ENCODE results near the gene BRD7.
"Not testable (repeated sequence)": the region's sequence is repeated elsewhere in the genome, so short reads cannot be mapped to it uniquely, and the experiment has no call there.

BRD7 gene

GRCh38 chr16:50359626-50360025, 9.2 kb downstream of the BRD7 start:
- Histone ChIP-seq H3K4me3 (ENCODE audit: low read depth, low read length) (no peak overlapping the region), H3K79me2 (peaks cover 17% of the 10 kb centered on the region), H3K36me3 (ENCODE audit: control insufficient read depth, insufficient read depth, low read length) (no peaks in the 10 kb centered on the region), H3K4me1 (no peaks in the 10 kb centered on the region), H2AFZ (no peak overlapping the region), H3K4me2 (ENCODE audit: low read length) (no peak overlapping the region), H3K27ac (no peak overlapping the region), H3K27me3 (ENCODE audit: control insufficient read depth, insufficient read depth, low read length) (no peaks in the 10 kb centered on the region), H3K9me3 (ENCODE audit: control insufficient read depth, low read length) (no peaks in the 10 kb centered on the region), H3K9ac (no peak overlapping the region)
- TF ChIP-seq, protein P1, sequence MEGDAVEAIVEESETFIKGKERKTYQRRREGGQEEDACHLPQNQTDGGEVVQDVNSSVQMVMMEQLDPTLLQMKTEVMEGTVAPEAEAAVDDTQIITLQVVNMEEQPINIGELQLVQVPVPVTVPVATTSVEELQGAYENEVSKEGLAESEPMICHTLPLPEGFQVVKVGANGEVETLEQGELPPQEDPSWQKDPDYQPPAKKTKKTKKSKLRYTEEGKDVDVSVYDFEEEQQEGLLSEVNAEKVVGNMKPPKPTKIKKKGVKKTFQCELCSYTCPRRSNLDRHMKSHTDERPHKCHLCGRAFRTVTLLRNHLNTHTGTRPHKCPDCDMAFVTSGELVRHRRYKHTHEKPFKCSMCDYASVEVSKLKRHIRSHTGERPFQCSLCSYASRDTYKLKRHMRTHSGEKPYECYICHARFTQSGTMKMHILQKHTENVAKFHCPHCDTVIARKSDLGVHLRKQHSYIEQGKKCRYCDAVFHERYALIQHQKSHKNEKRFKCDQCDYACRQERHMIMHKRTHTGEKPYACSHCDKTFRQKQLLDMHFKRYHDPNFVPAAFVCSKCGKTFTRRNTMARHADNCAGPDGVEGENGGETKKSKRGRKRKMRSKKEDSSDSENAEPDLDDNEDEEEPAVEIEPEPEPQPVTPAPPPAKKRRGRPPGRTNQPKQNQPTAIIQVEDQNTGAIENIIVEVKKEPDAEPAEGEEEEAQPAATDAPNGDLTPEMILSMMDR (IDR thresholded peaks at IDR 0.05): no peak

DNA sequence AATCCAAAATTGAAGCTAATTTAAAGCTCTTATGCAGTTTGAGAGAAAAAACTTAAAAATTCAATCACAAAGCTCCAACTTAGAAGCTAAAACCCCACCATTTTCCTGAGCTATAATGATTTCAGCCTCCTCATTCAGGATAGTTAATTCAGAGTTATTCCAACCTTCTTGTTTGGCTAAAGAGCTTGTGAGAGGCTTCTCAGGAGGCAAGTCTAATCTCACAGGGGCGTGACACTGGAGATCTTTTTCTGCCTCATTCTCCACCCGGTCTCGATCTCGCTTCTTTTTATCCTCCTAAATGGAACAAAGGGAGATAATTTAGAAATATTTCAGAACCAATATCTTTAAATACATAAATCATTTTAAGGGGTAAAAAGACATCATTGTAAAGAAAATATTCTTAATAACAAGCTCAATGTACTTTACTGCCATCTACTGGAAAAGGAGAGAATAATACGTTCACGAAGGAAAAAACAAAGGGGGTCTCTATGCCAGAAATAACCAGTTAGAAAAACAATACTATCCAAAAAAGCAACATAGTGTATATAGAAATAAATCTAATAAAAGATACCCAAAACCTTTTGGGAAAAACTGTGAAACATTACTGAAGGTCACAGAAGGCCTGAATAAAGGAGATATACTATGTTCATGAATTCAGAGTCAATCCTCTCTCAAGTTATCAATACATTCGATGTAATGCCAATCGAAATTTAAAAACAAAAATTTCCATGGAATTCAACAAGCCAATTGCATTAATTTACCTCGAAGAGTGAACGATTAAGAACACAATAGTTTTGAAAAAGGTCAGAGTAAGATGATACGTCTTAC, 13.9 kb downstream of the BRD7 start:
- no peaks in the 10 kb centered on the region for H3K9me3 ChIP-seq (ENCODE audit: control insufficient read depth, low read length)
- H3K4me1 ChIP-seq: no peaks in the 10 kb centered on the region
- no peak overlapping the region for H3K4me2 ChIP-seq (ENCODE audit: low read length)
- no peak overlapping the region for H3K4me3 ChIP-seq (ENCODE audit: low read depth, low read length)
- no peaks in the 10 kb centered on the region for H3K27me3 ChIP-seq (ENCODE audit: control insufficient read depth, insufficient read depth, low read length)
- no peak overlapping the region for H3K27ac ChIP-seq
- TF ChIP-seq, protein P1 (IDR thresholded peaks at IDR 0.05): peak; percentile 44
- no peaks in the 10 kb centered on the region for H3K79me2 ChIP-seq
- no peak overlapping the region for H2AFZ ChIP-seq
- H3K36me3 ChIP-seq (ENCODE audit: control insufficient read depth, insufficient read depth, low read length): no peaks in the 10 kb centered on the region
- no peak overlapping the region for H3K9ac ChIP-seq

DNA sequence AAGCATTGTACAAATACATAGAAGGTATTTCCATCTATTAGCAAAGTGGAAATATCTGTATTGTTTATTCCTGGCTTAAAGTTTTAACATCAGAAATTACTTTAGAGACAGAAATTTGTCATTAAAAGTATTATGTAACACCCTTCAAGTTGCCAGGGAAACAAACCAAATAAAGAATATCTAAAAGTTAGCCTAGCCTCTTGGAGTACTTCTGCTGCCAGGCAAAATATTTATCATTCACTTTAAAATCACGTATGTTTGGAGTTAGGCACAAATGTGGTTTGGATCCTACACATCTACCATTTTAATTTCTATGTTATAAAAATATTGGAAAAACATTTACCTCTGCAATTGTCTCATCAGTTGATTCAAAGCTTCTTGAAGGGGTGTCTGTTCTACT, 14.7 kb downstream of the BRD7 start:
- Histone ChIP-seq H3K79me2 (no peaks in the 10 kb centered on the region), H3K4me3 (ENCODE audit: low read depth, low read length) (no peak overlapping the region), H3K4me1 (no peaks in the 10 kb centered on the region), H3K9ac (no peak overlapping the region), H3K36me3 (ENCODE audit: control insufficient read depth, insufficient read depth, low read length) (no peaks in the 10 kb centered on the region), H2AFZ (no peak overlapping the region), H3K9me3 (ENCODE audit: control insufficient read depth, low read length) (no peaks in the 10 kb centered on the region), H3K4me2 (ENCODE audit: low read length) (no peak overlapping the region), H3K27me3 (ENCODE audit: control insufficient read depth, insufficient read depth, low read length) (no peaks in the 10 kb centered on the region), H3K27ac (no peak overlapping the region)
- TF ChIP-seq, protein P1 (IDR thresholded peaks at IDR 0.05): no peak

DNA sequence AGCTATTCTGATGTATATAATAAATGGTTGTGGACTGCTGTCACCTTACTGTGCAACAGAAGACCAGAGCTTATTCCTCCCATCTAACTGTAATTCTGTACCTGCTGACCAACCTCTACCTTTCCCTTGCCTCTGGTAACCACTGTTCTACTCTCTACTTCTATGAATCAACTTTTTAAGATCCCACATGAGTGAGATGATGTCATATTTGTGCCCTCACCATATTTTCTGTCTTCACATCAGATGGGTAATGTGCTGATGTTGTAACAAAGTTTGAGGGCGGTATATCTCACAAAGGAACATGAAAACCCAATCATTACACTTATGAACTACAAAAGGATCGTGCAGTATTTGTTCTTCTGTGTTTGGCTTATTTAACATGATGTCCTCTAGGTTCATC, 16.8 kb downstream of the BRD7 start:
- H3K9ac ChIP-seq: no peak overlapping the region
- TF ChIP-seq, protein P1 (IDR thresholded peaks at IDR 0.05): no peak
- no peaks in the 10 kb centered on the region for H3K79me2 ChIP-seq
- no peak overlapping the region for H2AFZ ChIP-seq
- no peak overlapping the region for H3K27ac ChIP-seq
- no peaks in the 10 kb centered on the region for H3K9me3 ChIP-seq (ENCODE audit: control insufficient read depth, low read length)
- H3K27me3 ChIP-seq (ENCODE audit: control insufficient read depth, insufficient read depth, low read length): no peaks in the 10 kb centered on the region
- H3K4me1 ChIP-seq: no peaks in the 10 kb centered on the region
- H3K4me2 ChIP-seq (ENCODE audit: low read length): no peak overlapping the region
- no peaks in the 10 kb centered on the region for H3K36me3 ChIP-seq (ENCODE audit: control insufficient read depth, insufficient read depth, low read length)
- no peak overlapping the region for H3K4me3 ChIP-seq (ENCODE audit: low read depth, low read length)

DNA sequence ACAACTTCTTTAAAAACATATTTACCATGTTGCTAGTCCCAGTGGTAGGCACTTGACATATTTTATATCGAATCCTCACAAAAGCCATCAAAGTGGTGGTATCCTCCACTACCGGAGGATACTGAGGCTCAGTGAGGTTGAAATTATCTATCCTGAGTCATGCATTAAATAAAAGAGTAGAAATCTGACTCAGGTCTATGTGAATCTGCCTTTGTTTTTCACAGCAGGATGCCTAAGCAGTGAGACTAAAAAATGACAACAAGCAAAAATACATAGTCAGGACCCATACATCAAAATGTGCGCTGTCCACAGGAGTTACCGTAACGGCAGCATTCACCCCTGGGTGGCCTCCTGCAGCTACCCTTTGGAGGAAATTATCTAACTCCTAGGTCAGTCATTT, 17.7 kb downstream of the BRD7 start:
- Histone ChIP-seq H3K79me2 (no peaks in the 10 kb centered on the region), H3K4me2 (ENCODE audit: low read length) (no peak overlapping the region), H3K27me3 (ENCODE audit: control insufficient read depth, insufficient read depth, low read length) (no peaks in the 10 kb centered on the region), H3K36me3 (ENCODE audit: control insufficient read depth, insufficient read depth, low read length) (no peaks in the 10 kb centered on the region), H3K9ac (no peak overlapping the region), H3K9me3 (ENCODE audit: control insufficient read depth, low read length) (no peaks in the 10 kb centered on the region), H3K4me1 (no peaks in the 10 kb centered on the region), H3K27ac (no peak overlapping the region), H2AFZ (no peak overlapping the region), H3K4me3 (ENCODE audit: low read depth, low read length) (no peak overlapping the region)
- TF ChIP-seq, protein P1 (IDR thresholded peaks at IDR 0.05): no peak

- not testable (repeated sequence) for H3K36me3 ChIP-seq (ENCODE audit: control insufficient read depth, insufficient read depth, low read length)
These were observed 23.6 kb downstream of the BRD7 start for GRCh38 chr16:50345210-50345609.

DNA sequence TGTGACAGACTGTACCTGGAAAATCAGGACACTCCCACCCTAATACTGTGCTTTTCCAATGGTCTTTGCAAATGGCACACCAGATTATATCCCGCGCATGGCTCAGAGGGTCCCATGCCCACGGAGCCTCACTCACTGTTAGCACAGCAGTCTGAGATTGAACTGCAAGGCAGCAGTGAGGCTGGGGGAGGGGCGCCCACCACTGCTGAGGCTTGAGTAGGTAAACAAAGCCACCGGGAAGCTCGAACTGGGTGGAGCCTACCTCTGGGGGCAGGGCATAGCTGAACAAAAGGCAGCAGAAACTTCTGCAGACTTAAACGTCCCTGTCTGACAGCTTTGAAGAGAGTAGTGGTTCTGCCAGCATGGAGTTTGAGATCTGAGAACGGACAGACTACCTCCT, 25.2 kb downstream of the BRD7 start:
- not testable (repeated sequence) for H3K27me3 ChIP-seq (ENCODE audit: control insufficient read depth, insufficient read depth, low read length); H3K27ac ChIP-seq; H3K4me3 ChIP-seq (ENCODE audit: low read depth, low read length); H3K4me1 ChIP-seq; H3K9ac ChIP-seq; H3K4me2 ChIP-seq (ENCODE audit: low read length); H3K9me3 ChIP-seq (ENCODE audit: control insufficient read depth, low read length); H3K36me3 ChIP-seq (ENCODE audit: control insufficient read depth, insufficient read depth, low read length); H2AFZ ChIP-seq; H3K79me2 ChIP-seq

More at GRCh38 chr16:50345210-50345609, 23.6 kb downstream of the BRD7 start:
- not testable (repeated sequence) for H3K9ac ChIP-seq; H2AFZ ChIP-seq; H3K79me2 ChIP-seq; H3K4me3 ChIP-seq (ENCODE audit: low read depth, low read length); H3K9me3 ChIP-seq (ENCODE audit: control insufficient read depth, low read length); H3K27me3 ChIP-seq (ENCODE audit: control insufficient read depth, insufficient read depth, low read length); H3K4me1 ChIP-seq; H3K27ac ChIP-seq; H3K4me2 ChIP-seq (ENCODE audit: low read length)
